NCI-H128 (cell line): Measurements from ENCODE around the gene STX3.
"Not testable (repeated sequence)": the region's sequence is repeated elsewhere in the genome, so short reads cannot be mapped to it uniquely, and the experiment has no call there.

Experiments
- DNase-seq: peaks from one replicate; lab custom pipeline; 2025; ENCODE audit not compliant: unreplicated experiment; lab: John Stamatoyannopoulos, UW

The STX3 gene

DNA sequence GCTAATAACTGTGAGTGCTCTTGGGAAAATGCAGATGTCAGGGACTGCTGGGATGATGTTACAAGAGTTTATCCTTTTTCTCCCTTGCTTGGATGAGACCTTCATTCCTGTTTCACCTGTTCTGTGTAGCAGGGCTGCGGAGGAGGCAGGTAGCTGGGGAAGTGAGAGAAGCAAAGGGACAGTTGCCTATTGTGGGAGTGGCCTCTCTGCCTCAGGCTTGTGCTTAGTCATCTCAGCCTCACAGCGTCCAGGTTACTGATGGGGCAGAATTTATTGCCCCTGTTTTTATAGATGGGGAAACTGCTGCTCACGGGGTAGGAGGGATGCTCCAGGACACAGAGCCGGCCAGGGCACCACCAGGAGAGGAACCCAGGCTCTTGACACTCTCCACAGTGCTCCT, 1.7 kb downstream of the STX3 start:
- no peak for DNase-seq

GRCh38 chr11:59758401-59759037, 3.3 kb downstream of the STX3 start:
- DNase-seq: no peak

- DNase-seq: no peak
Measured at GRCh38 chr11:59759900-59760299, 4.7 kb downstream of the STX3 start.

DNA sequence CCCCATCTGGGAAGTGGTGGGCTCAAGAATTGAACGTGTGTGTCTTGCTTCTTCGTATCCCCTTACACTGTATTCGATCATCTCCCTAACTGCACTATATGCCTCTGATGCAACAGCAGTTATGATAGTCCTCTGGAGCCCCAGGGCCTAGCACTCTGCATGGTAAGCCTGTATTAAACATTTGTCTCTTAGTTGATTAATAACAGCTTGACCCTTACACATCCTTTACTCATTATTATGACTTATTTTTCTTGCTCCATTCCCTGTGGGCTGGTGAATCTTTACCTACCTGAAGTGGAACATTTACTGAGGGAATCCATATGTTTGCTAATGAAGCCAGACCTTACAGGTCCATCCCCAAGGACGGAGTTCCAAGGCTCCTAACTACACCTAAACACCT, 5.6 kb downstream of the STX3 start:
- DNase-seq: no peak

- no peak for DNase-seq
Measured at GRCh38 chr11:59761993-59762392, 6.8 kb downstream of the STX3 start.

DNA sequence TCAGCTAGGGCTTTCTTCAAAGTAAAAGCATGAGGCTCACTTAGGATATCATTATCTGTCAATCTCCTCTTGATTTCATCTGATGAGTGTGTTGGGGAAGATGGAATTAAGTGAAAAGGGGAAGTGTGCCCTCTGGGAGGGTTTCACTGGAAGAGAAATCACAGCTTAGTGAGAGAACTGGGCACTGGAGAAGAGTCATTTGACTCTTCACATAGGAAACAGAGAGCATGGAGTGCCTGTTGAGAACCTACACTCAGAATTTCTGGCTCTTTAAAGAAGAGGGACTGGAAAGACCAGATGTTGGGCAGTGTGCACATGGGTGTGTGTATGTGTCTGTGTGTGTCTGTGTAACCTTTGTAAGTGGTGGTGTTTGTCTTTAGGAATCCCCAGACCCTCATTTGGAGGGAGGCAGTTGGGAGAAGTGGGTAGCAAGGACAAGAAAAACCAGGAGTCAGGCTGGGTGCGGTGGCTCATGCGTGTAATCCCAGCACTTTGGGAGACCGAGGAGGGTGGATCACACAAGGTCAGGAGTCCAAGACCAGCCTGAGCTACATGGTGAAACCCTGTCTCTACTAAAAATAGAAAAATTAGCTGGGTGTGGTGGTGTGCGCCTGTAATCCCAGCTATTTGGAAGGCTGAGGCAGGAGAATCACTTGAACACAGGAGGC, 10.0 kb downstream of the STX3 start:
- no peak for DNase-seq

- no peak for DNase-seq
Measured at GRCh38 chr11:59766542-59767224, 11.5 kb downstream of the STX3 start.

GRCh38 chr11:59767225-59767611, 12.0 kb downstream of the STX3 start:
- no peak for DNase-seq

- DNase-seq: no peak
Measured at GRCh38 chr11:59769111-59769510, 13.9 kb downstream of the STX3 start.

DNA sequence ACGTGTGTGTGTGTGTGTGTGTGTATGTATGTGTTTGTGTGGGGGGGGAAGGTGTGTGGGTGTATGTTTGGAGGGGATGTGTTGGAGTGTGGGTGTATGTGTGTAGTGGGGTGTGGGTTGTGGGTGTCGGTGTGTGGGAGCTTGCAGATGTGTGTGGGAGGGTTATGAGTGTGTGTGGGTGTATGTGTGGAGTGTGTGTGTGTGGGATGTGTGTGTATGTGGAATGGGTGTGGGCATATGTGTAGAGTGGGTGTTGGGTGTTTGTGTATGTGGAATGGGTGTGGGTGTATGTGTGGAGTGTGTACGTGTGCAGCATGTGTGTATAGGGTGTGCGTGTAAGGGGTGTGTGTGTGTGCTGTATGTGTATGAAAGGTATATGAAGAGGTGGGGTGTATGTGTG, 14.7 kb downstream of the STX3 start:
- DNase-seq: no peak

DNA sequence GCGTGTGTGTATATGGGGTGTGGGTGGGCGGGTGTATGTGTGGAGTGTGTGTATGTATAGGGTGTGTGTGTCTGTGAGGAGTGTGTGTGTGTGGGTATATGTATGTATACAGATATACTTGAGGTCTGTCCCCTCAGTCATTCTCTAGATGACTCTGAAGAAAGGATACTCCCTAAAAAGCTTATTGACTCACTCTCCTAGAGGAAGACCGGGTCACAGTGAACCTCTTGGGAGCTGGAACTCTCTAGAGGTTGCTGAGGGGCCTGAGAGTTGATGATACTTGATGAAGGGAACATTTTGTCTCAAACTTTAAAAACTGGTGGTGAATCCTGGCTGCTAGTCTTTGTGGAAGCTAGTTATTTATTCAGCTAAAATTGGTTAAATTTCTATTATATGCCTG, 15.1 kb downstream of the STX3 start:
- no peak for DNase-seq

GRCh38 chr11:59770869-59771268, 15.7 kb downstream of the STX3 start:
- DNase-seq: no peak

- no peak for DNase-seq
Measured at GRCh38 chr11:59771605-59772004, 16.4 kb downstream of the STX3 start.

GRCh38 chr11:59773083-59773440, 17.9 kb downstream of the STX3 start:
- DNase-seq: no peak

GRCh38 chr11:59776210-59777066, 21.3 kb downstream of the STX3 start:
- DNase-seq: no peak

- DNase-seq: no peak
Measured at GRCh38 chr11:59777104-59777503, 21.9 kb downstream of the STX3 start.

DNA sequence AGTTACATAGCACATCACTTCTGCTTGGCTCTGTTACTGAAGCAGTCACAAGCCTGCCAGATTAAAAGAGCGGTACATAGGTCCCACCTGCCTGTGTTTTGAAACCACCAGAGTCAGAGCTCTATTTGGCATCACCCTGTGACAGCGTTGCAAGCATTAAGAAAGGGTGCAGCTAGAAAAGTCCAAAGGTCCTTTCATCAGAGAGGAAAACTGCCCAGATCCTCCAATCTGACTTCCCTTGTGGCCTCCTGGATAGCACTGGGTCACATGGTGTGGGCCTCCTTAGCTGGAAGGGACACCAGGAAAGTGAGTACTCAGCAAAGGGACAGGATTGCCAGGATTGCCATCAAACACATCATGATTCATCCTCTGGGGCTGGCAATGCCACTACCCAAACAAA, 22.9 kb downstream of the STX3 start:
- DNase-seq: no peak

DNA sequence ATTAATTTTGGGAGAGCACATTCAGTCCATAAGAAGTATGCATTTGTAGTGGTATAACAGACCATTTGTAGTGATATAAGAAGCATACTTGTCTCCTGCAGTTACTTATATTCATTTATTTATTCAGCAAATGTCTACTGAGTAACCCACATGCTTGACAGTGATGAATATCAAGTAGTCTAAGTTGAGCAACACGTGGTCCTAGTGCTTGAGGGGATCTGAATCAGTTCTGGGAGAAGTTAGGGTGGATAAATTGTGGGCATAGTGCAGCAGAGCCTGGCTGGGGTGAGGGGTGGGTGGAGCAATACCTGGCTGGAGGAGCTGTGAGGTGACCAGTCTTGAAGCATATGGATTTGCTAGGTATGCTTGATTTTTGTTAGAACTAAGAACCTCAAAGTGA, 24.3 kb downstream of the STX3 start:
- DNase-seq: no peak

DNA sequence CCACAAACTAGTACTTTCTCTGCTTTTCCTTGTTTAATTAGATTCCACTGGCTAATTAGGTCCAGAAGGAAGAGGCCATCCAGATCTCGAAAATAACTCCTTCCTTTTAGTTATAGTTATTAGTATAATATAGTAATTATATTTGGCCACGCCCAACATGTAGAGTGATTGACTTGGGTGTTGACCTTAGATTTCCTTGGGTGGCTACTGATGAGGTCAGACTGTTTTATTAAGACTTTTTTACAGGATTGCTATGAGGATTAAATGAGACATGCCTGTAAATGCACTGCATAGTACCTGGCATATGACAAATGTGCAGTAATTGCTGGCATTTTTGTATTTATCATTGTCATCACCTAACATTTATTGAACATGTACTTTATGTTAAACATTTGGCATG, 26.9 kb downstream of the STX3 start:
- DNase-seq: no peak

- no peak for DNase-seq
Measured at GRCh38 chr11:59783632-59784090, 28.5 kb downstream of the STX3 start.

- DNase-seq: not testable (repeated sequence)
Measured at GRCh38 chr11:59784441-59784840, 29.3 kb downstream of the STX3 start.

DNA sequence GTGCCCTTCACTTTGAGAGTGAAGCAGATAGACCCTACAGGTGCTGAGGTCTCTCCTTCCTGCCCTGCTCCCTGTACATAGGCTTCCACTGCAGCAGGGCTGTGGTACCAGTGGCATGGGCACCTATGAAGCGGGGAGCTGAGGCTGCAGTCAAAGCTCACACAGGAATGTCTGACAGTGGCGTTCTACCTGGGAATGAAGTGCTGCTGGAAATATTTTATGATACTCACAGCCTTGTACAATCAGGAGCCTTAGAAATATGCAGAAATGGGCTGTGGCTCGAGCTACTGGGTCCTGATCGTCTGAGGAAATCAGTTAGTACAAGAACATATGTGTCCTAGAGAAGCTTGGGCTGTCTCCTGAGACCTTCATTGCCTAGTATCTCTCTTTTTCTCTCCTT, 30.6 kb downstream of the STX3 start:
- no peak for DNase-seq
